ENCODE measurements around the gene COQ2.

GRCh38 chr4:83272900-83273299 lies 11.7 kb downstream of the COQ2 start:
- TF ChIP-seq POLR2A (IDR thresholded peaks at IDR 0.05) (no peak), CTCF (IDR thresholded peaks at IDR 0.05 in 8 of 11, conservative IDR thresholded peaks at IDR 0.05 in 3 of 11) (no peak)
